DOHH2 (cell line): ENCODE data around the gene RAB23.

Experiments used
- H3F3A ChIP-seq: fragments of 200-600 bp; sonication (generic), shearing (Covaris generic); 2 replicates; pipeline ENCODE4 v1.6.0; 2016; ENCODE audit warnings: antibody characterized with exemption, mild to moderate bottlenecking; ENCODE audit not compliant: control insufficient read depth, insufficient read depth
- H3K27ac ChIP-seq: fragments of 200-600 bp; sonication (generic); 2 replicates; pipeline ENCODE4 v1.5.1; 2014; ENCODE audit warnings: low read depth, mild to moderate bottlenecking, low read length, moderate library complexity
- H3K27me3 ChIP-seq: fragments of 200-600 bp; sonication (generic); 2 replicates; pipeline ENCODE4 v1.6.1; 2014; ENCODE audit warnings: mild to moderate bottlenecking, low read length, mixed read lengths; ENCODE audit not compliant: control insufficient read depth
- H3K36me3 ChIP-seq: fragments of 200-600 bp; sonication (generic); 2 replicates; pipeline ENCODE4 v1.6.1; 2014; ENCODE audit warnings: mild to moderate bottlenecking, low read length, moderate library complexity, mixed read lengths; ENCODE audit not compliant: control insufficient read depth
- H3K4me1 ChIP-seq: fragments of 200-600 bp; sonication (generic); 2 replicates; pipeline ENCODE4 v1.6.1; 2014; ENCODE audit warnings: mild to moderate bottlenecking, low read length, mixed read lengths; ENCODE audit not compliant: control insufficient read depth
- H3K4me2 ChIP-seq: fragments of 200-600 bp; sonication (generic); 2 replicates; pipeline ENCODE4 v1.6.0; 2014; ENCODE audit warnings: mild to moderate bottlenecking, low read length, moderate library complexity
- H3K4me3 ChIP-seq: fragments of 200-600 bp; sonication (generic); 2 replicates; pipeline ENCODE4 v1.5.1; 2014; ENCODE audit warnings: mild to moderate bottlenecking, low read length, mixed read lengths
- H3K79me2 ChIP-seq: fragments of 200-600 bp; sonication (generic); 2 replicates; pipeline ENCODE4 v1.6.1; 2014; ENCODE audit warnings: mild to moderate bottlenecking, low read length, mixed read lengths; ENCODE audit not compliant: control insufficient read depth
- H3K9me2 ChIP-seq: fragments of 200-600 bp; sonication (generic); replicated peaks from 2 replicates; pipeline ENCODE4 v1.6.1; 2014; ENCODE audit warnings: mild to moderate bottlenecking, low read length, mixed read lengths; ENCODE audit not compliant: control insufficient read depth
- H3K9me3 ChIP-seq: fragments of 200-600 bp; sonication (generic); 2 replicates; pipeline ENCODE4 v1.6.1; 2014; ENCODE audit warnings: antibody characterized with exemption, low read length, mixed read lengths; ENCODE audit not compliant: control insufficient read depth, insufficient read depth
- H4K20me1 ChIP-seq: fragments of 200-600 bp; sonication (generic); 2 replicates; pipeline ENCODE4 v1.6.0; 2014; ENCODE audit warnings: low read depth, mild to moderate bottlenecking, antibody characterized with exemption, low read length, moderate library complexity; ENCODE audit not compliant: control insufficient read depth, insufficient read depth
- EZH2phosphoT487 ChIP-seq: fragments of 200-600 bp; sonication (generic); IDR thresholded peaks from 2 replicates; pipeline ENCODE4 v1.6.1; 2017; ENCODE audit warnings: borderline replicate concordance, mild to moderate bottlenecking, antibody characterized with exemption, low read length, moderate library complexity, mixed read lengths
- TF ChIP-seq, protein P1 (sequence below): fragments of 200-600 bp; sonication (generic); IDR thresholded peaks from one replicate; pipeline ENCODE4 v1.5.1; 2014; ENCODE audit warnings: antibody characterized with exemption, mild to moderate bottlenecking, low read depth, low read length; ENCODE audit not compliant: poor library complexity, severe bottlenecking

Gene RAB23

DNA sequence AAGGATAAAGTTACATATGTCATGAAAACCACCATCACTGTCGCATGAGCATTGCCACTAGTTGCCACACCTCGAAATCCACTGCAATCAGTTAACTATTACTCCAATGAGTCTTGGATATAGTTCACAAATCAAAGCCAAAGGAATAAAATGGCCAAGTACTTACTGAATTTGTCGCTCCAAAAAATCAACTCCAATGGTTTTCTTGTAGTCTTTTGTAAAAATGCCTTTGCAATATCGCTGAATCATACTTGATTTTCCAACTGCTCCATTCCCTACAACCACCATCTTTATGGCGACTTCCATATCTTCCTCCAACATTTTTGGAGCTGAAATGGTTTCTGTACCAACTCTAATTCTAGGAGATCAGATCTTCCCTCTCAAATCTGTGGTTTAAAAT lies 12.0 kb downstream of the RAB23 start:
- Histone ChIP-seq H3K4me3 (no peak overlapping the region), H3K9me3 (no peaks in the 10 kb centered on the region), H3K4me2 (no peak overlapping the region), H3K27ac (no peak overlapping the region), H3F3A (no peaks in the 10 kb centered on the region), H3K36me3 (0 out of 2 replicates have a peak, but pooled peaks cover 3% of the 10 kb centered on the region), H3K79me2 (peaks cover 15% of the 10 kb centered on the region), H3K4me1 (peaks cover 4% of the 10 kb centered on the region; the same call in 1 of the 2 replicates), H3K9me2 (no peaks in the 10 kb centered on the region), H3K27me3 (no peaks in the 10 kb centered on the region), H4K20me1 (no peaks in the 10 kb centered on the region)
- TF ChIP-seq, protein P1, sequence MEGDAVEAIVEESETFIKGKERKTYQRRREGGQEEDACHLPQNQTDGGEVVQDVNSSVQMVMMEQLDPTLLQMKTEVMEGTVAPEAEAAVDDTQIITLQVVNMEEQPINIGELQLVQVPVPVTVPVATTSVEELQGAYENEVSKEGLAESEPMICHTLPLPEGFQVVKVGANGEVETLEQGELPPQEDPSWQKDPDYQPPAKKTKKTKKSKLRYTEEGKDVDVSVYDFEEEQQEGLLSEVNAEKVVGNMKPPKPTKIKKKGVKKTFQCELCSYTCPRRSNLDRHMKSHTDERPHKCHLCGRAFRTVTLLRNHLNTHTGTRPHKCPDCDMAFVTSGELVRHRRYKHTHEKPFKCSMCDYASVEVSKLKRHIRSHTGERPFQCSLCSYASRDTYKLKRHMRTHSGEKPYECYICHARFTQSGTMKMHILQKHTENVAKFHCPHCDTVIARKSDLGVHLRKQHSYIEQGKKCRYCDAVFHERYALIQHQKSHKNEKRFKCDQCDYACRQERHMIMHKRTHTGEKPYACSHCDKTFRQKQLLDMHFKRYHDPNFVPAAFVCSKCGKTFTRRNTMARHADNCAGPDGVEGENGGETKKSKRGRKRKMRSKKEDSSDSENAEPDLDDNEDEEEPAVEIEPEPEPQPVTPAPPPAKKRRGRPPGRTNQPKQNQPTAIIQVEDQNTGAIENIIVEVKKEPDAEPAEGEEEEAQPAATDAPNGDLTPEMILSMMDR, result no peak
- TF ChIP-seq EZH2phosphoT487, result no peak

DNA sequence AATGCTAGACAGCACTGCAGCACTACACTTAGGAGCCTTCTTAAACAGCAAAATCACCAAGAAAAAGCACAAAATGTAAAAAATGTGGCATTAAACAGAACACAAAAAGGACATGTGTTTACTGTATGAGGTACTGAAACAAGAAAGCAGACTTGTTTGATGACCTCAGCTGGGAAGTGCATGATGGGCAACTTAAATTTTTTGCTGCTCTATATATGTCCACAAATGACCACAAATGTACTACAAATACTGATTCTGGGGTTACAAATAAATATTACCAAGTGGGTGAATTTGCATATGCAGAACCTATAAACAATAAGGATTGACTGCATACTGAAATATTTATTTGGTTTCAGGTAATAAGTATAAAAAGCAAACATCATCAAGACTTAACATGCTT lies 13.1 kb downstream of the RAB23 start:
- H4K20me1 ChIP-seq, result no peaks in the 10 kb centered on the region
- no peaks in the 10 kb centered on the region for H3K9me2 ChIP-seq
- H3K27me3 ChIP-seq, result no peaks in the 10 kb centered on the region
- H3K9me3 ChIP-seq, result no peaks in the 10 kb centered on the region
- TF ChIP-seq EZH2phosphoT487, result no peak
- TF ChIP-seq, protein P1, result no peak
- no peaks in the 10 kb centered on the region for H3F3A ChIP-seq
- H3K4me2 ChIP-seq, result no peak overlapping the region
- 0 out of 2 replicates have a peak, but pooled peaks cover 3% of the 10 kb centered on the region for H3K36me3 ChIP-seq
- H3K79me2 ChIP-seq, result peaks cover 7% of the 10 kb centered on the region
- no peak overlapping the region for H3K27ac ChIP-seq
- no peak overlapping the region for H3K4me3 ChIP-seq
- peaks cover 4% of the 10 kb centered on the region; the same call in 1 of the 2 replicates for H3K4me1 ChIP-seq

DNA sequence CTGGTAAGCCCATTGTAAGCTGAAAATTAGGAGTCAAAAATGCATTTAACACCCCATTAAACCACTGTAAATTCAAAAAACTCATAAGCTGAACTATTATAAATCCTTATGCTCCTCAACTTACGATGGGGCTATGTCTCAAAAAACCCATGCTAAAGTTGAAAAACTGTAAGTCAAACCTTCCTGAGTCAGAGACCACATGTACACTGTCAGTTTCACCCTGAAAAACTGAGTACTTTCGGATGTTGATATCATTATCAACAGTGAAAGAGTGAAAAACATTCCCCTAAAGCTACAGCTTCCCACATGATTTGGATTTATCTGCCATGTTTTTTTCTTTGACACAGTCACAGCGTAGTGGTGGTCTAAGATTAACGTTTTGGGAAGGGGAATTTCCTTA lies 14.2 kb downstream of the RAB23 start:
- Histone ChIP-seq H3K4me1 (peaks cover 4% of the 10 kb centered on the region; the same call in 1 of the 2 replicates), H4K20me1 (no peaks in the 10 kb centered on the region), H3K36me3 (0 out of 2 replicates have a peak, but pooled peaks cover 3% of the 10 kb centered on the region), H3K27ac (no peak overlapping the region), H3K27me3 (no peaks in the 10 kb centered on the region), H3K9me3 (no peaks in the 10 kb centered on the region), H3K79me2 (peaks cover 2% of the 10 kb centered on the region; the same call in 1 of the 2 replicates), H3K4me2 (no peak overlapping the region), H3K9me2 (no peaks in the 10 kb centered on the region), H3K4me3 (no peak overlapping the region), H3F3A (no peaks in the 10 kb centered on the region)
- TF ChIP-seq, protein P1, result no peak
- TF ChIP-seq EZH2phosphoT487, result no peak
